Neural crest cell (in vitro differentiated cells): Measurements from ENCODE around the gene UMOD. TPM values are rescaled to one million over a fixed set of nuclear protein-coding genes. Genes with fewer than 3 reads are reported as not detected.

Experiments used
- DNase-seq: peaks from one replicate; pipeline ENCODE4 v3.0.0; 2021; ENCODE audit warnings: low read depth, mixed read lengths, low spot score
- H3K27ac Mint-ChIP-seq: one replicate; pipeline ENCODE4 v1.8.0; 2021; ENCODE audit warnings: mild to moderate bottlenecking, mixed read lengths; ENCODE audit not compliant: unreplicated experiment
- H3K27me3 Mint-ChIP-seq: 2 replicates; pipeline ENCODE4 v1.8.0; 2021; ENCODE audit warnings: low read depth, mild to moderate bottlenecking, mixed read lengths
- H3K36me3 Mint-ChIP-seq: 2 replicates; pipeline ENCODE4 v1.8.0; 2021; ENCODE audit warnings: low read depth, mild to moderate bottlenecking, mixed read lengths
- H3K4me1 Mint-ChIP-seq: 2 replicates; pipeline ENCODE4 v1.8.0; 2021; ENCODE audit warnings: mixed read lengths
- H3K4me3 Mint-ChIP-seq: one replicate; pipeline ENCODE4 v1.8.0; 2021; ENCODE audit warnings: mild to moderate bottlenecking, mixed read lengths
- H3K9me3 Mint-ChIP-seq: 2 replicates; pipeline ENCODE4 v1.8.0; 2021; ENCODE audit warnings: mixed read lengths
- total RNA-seq: library from RNA; stranded (reverse); gene quantifications from 2 replicates; pipeline ENCODE4 v1.2.1, GENCODE V29; 2021
- TF ChIP-seq, protein P1 (sequence below): fragments of 200-600 bp; sonication (generic); conservative IDR thresholded peaks from 2 replicates; pipeline ENCODE4 v1.5.0; 2021; ENCODE audit warnings: antibody characterized with exemption, mild to moderate bottlenecking

Gene UMOD
- total RNA-seq, 1 donor from 2014 or later: not detected

DNA sequence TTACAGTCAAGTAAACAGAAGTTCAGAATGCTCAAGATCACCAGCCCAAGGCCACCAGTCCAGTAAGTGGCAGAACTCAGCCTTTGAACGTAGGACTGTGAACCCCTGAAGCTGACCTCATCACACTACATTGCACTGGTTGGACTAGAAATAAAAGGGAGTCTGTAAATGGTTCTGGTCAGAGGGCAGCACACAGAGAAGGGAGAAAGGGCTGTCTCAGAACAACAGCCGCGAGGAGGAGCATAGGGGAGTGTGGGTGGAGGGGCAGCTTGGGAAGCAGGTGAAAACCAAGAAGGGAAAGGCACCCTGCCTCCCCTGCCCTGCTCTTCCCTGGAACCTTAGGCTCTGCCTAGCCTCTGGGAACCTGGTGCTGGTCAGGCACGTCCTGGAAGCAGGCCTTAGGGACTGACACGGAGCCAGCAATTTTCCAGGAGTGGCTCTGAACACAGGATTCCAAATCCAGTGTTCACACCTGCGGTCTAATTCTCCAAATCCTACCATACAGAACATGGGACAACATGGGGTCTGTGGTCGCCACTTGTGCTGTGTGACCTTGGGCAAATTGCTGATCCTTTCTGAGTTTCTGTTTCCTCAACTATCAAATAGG, 45.1 kb upstream of the UMOD start:
- no peak for DNase-seq
- H3K9me3 Mint-ChIP-seq: no peaks in the 10 kb centered on the region
- H3K36me3 Mint-ChIP-seq: no peaks in the 10 kb centered on the region
- no peaks in the 10 kb centered on the region for H3K27me3 Mint-ChIP-seq
- H3K4me1 Mint-ChIP-seq: peaks cover 26% of the 10 kb centered on the region
- no peak overlapping the region for H3K4me3 Mint-ChIP-seq
- peak overlapping the region; percentile 52 for H3K27ac Mint-ChIP-seq
- TF ChIP-seq, protein P1, sequence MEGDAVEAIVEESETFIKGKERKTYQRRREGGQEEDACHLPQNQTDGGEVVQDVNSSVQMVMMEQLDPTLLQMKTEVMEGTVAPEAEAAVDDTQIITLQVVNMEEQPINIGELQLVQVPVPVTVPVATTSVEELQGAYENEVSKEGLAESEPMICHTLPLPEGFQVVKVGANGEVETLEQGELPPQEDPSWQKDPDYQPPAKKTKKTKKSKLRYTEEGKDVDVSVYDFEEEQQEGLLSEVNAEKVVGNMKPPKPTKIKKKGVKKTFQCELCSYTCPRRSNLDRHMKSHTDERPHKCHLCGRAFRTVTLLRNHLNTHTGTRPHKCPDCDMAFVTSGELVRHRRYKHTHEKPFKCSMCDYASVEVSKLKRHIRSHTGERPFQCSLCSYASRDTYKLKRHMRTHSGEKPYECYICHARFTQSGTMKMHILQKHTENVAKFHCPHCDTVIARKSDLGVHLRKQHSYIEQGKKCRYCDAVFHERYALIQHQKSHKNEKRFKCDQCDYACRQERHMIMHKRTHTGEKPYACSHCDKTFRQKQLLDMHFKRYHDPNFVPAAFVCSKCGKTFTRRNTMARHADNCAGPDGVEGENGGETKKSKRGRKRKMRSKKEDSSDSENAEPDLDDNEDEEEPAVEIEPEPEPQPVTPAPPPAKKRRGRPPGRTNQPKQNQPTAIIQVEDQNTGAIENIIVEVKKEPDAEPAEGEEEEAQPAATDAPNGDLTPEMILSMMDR: no peak

DNA sequence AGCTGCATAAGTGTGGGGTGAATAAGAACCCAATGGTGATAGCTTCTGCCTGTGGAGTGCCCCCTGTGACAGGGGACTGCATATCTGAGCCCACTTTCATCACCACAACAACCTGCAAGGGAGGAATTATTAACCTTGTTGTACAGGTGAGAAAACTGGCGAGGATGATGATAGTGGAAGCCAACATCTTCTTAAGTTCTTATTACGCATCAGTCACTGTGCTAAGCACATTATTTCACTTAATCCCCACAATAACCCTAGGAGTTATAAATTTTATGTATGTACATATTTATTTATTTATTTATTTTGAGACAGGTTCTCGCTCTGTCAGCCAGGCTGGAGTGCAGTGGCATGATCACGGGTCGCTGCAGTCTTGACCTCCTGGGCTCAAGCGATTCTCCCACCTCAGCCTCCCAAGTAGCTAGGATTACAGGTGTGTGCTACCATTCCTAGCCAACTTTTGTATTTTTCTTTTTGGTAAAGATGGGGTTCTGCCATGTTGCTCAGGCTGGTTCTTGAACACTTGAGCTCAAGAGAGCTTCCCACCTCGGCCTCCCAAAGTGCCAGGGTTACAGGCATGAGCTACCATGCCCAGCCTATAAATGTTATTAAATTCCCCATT, 44.4 kb upstream of the UMOD start:
- H3K4me3 Mint-ChIP-seq: no peak overlapping the region

DNA sequence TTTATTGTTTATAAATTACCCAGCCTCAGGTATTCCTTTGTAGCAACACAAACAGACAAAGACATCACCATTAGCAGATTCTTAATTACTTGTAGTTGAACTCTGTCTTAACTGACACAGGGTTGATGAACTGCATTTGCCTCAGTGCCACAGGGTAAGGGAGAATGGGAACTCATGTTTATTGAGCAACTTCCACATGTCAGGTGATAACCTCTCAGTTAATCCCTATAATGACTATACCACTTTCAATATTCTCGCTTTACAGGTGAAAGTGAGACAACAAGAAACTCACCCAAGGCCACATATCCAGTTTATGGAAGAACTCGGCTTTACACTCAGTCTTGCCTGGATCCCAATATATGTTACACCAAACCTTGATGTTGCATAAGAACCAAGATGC, 43.4 kb upstream of the UMOD start:
- Mint-ChIP-seq H3K27me3 (no peaks in the 10 kb centered on the region), H3K9me3 (no peaks in the 10 kb centered on the region), H3K4me3 (no peak overlapping the region), H3K27ac (no peak overlapping the region), H3K4me1 (peaks cover 21% of the 10 kb centered on the region), H3K36me3 (no peaks in the 10 kb centered on the region)
- no peak for DNase-seq
- TF ChIP-seq, protein P1: no peak

More for the DNA sequence above, 44.4 kb upstream of the UMOD start:
- peaks cover 23% of the 10 kb centered on the region for H3K4me1 Mint-ChIP-seq
- peak overlapping the region; percentile 52 for H3K27ac Mint-ChIP-seq
- H3K27me3 Mint-ChIP-seq: no peaks in the 10 kb centered on the region
- TF ChIP-seq, protein P1: no peak
- no peaks in the 10 kb centered on the region for H3K9me3 Mint-ChIP-seq
- DNase-seq: no peak
- H3K36me3 Mint-ChIP-seq: no peaks in the 10 kb centered on the region

DNA sequence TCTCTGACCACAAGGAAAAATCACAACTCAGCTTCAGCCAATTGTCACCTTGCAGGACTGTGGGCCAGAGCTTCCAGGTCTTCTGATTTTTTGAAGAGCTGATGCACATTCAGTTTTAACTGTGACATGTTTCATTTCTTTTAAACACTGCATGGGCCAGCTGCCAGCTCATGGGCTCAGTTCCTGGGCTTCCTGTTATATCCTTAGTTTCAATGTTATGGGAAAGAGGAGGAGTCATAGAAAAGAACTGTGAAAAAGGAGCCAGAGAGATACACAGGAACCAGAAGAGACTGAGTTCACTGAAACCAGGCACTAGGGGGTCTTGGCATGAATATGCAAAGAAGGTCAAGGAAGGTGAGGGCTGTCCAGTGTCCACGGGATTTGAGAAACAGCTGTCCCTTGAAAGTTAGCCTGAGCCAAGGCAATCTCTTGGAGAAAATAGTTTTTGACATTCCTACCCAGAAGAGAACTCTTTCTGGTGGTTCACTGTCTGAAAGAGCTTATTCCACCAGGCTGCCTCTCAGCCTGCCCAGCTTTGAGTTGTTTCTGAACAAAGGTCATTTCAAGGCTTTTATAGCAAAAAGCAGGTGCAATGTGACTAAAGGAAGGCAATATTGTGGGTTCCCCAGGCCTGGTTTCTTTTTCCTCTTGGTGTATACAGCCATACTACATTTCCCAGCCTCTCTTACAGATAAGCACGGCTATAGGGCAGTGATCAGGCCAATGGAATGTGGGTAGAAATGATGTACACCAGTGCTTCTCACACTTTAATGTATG, 41.5 kb upstream of the UMOD start:
- no peak overlapping the region for H3K27ac Mint-ChIP-seq
- H3K27me3 Mint-ChIP-seq: no peaks in the 10 kb centered on the region
- no peak overlapping the region for H3K4me3 Mint-ChIP-seq
- no peak for DNase-seq
- H3K4me1 Mint-ChIP-seq: peaks cover 21% of the 10 kb centered on the region
- no peaks in the 10 kb centered on the region for H3K9me3 Mint-ChIP-seq
- H3K36me3 Mint-ChIP-seq: no peaks in the 10 kb centered on the region
- TF ChIP-seq, protein P1: no peak

DNA sequence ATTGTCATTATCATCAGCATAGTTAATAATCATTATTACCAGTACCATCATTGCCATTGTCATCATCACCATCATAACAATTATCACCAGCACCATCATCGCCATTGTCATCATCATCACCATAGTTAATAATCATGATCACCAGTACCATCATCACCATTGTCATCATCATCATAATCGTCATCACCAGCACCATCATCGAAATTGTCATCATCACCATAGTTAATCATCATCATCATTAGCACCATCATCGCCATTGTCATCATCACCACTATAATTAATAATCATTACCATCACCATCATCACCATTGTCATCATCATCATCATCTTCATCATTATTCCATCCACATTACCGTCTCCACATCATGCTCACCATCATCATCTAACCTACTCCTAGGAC, 38.5 kb upstream of the UMOD start:
- peaks cover 5% of the 10 kb centered on the region for H3K27me3 Mint-ChIP-seq
- peaks cover 3% of the 10 kb centered on the region for H3K36me3 Mint-ChIP-seq
- H3K27ac Mint-ChIP-seq: no peak overlapping the region
- H3K4me3 Mint-ChIP-seq: no peak overlapping the region
- TF ChIP-seq, protein P1: no peak
- DNase-seq: no peak
- H3K4me1 Mint-ChIP-seq: peaks cover 33% of the 10 kb centered on the region
- peaks cover 4% of the 10 kb centered on the region for H3K9me3 Mint-ChIP-seq
